GM12878 (cell line): Measurements from ENCODE around the gene DDX54. TPM values are rescaled to one million over a fixed set of nuclear protein-coding genes. Genes with fewer than 3 reads are reported as not detected.

Source experiments
- ATF2 ChIP-seq: IDR thresholded peaks from 2 replicates; pipeline ENCODE4 v1.6.1; 2012; ENCODE audit warnings: low read length, inconsistent platforms
- CHD4 ChIP-seq: fragments of 200-600 bp; sonication (generic); IDR thresholded peaks from 2 replicates; pipeline ENCODE4 v1.6.1; 2016; ENCODE audit warnings: mild to moderate bottlenecking
- CTCF ChIP-seq, 3 experiments: IDR thresholded peaks in 2 of 3; conservative IDR thresholded peaks in 1 of 3; 2 replicates each; pipeline ENCODE4 v1.5.1; 2011; ENCODE audit warnings: low read depth in 3 of 3, low read length in 3 of 3, mild to moderate bottlenecking in 3 of 3, control low read depth in 2 of 3, moderate library complexity in 2 of 3, inconsistent platforms in 1 of 3, mixed read lengths in 1 of 3; ENCODE audit not compliant: control insufficient read depth in 2 of 3, insufficient read depth in 1 of 3; ENCODE audit errors: extremely low read depth in 1 of 3
- GABPA ChIP-seq: IDR thresholded peaks from 2 replicates; pipeline ENCODE4 v1.6.1; 2014; ENCODE audit warnings: antibody characterized with exemption, low read depth, mild to moderate bottlenecking, inconsistent platforms
- JUND ChIP-seq: IDR thresholded peaks from 2 replicates; pipeline ENCODE4 v1.6.1; 2012; ENCODE audit warnings: low read depth, mild to moderate bottlenecking, low read length, improper control_type of control experiment, moderate library complexity
- MTA2 ChIP-seq: fragments of 450-650 bp; IDR thresholded peaks from 2 replicates; pipeline ENCODE4 v1.6.1; 2016; ENCODE audit warnings: low read depth, mild to moderate bottlenecking, moderate library complexity
- NR2F1 ChIP-seq: fragments of 450-650 bp; conservative IDR thresholded peaks from 2 replicates; pipeline ENCODE4 v1.6.1; 2017; ENCODE audit warnings: mild to moderate bottlenecking
- PML ChIP-seq: IDR thresholded peaks from 2 replicates; pipeline ENCODE4 v1.6.1; 2012; ENCODE audit warnings: low read length, inconsistent platforms
- POLR2AphosphoS2 ChIP-seq: IDR thresholded peaks from 2 replicates; pipeline ENCODE4 v1.6.1; 2011; ENCODE audit warnings: low read depth, mild to moderate bottlenecking, low read length, improper control_type of control experiment, moderate library complexity
- POLR2AphosphoS5 ChIP-seq: IDR thresholded peaks from 2 replicates; pipeline ENCODE4 v1.6.1; 2011; ENCODE audit warnings: mild to moderate bottlenecking, low read length, inconsistent platforms
- RCOR1 ChIP-seq: conservative IDR thresholded peaks from 2 replicates; pipeline ENCODE4 v1.6.1; 2012; ENCODE audit warnings: low read depth, low read length, improper control_type of control experiment
- RUNX3 ChIP-seq: IDR thresholded peaks from 2 replicates; pipeline ENCODE4 v1.6.1; 2012; ENCODE audit warnings: low read length, inconsistent platforms
- SMAD1 ChIP-seq: fragments of 450-650 bp; IDR thresholded peaks from 2 replicates; pipeline ENCODE4 v1.6.1; 2018; ENCODE audit warnings: mild to moderate bottlenecking, low read depth; ENCODE audit not compliant: partially characterized antibody
- TAF1 ChIP-seq: IDR thresholded peaks from 2 replicates; pipeline ENCODE4 v1.6.1; 2011; ENCODE audit warnings: mild to moderate bottlenecking, low read depth, low read length, borderline replicate concordance
- TARDBP ChIP-seq: IDR thresholded peaks from 2 replicates; pipeline ENCODE4 v1.6.1; 2016; ENCODE audit warnings: borderline replicate concordance
- YBX1 ChIP-seq: fragments of 450-650 bp; IDR thresholded peaks from 2 replicates; pipeline ENCODE4 v1.6.1; 2016; ENCODE audit warnings: antibody characterized with exemption
- ZNF687 ChIP-seq: fragments of 450-650 bp; IDR thresholded peaks from 2 replicates; pipeline ENCODE4 v1.6.1; 2017; ENCODE audit warnings: mild to moderate bottlenecking, moderate library complexity
- polyA plus RNA-seq, 11 experiments: library from polyadenylated mRNA; depleted of rRNA in 4 of 11; unstranded in 6 of 11; stranded (reverse) in 5 of 11; fragments of >200 nt; fragmentation: Nextera tagmentation in 4 of 11; fragmentation: Illumina TruSeq in 1 of 11; extraction: Ambion mirVana in 4 of 11; extraction: Trizol in 1 of 11; gene quantifications; 1 replicate in 1 of 11; 2 replicates in 10 of 11; pipeline versions ENCODE4 v1.2.1 to v1.2.3, GENCODE V29; 2011 to 2016; ENCODE audit warnings: inconsistent platforms in 2 of 11, missing spikeins in 2 of 11, low read depth in 1 of 11
- total RNA-seq, 4 experiments: library from RNA; depleted of rRNA in 3 of 4; stranded (reverse); fragments of >200 nt in 3 of 4; fragmentation: Illumina TruSeq in 1 of 4; extraction: Trizol in 1 of 4; gene quantifications; 2 replicates each; pipeline versions ENCODE4 v1.2.1 to v1.2.3, GENCODE V29; 2013 to 2021
- TF ChIP-seq, protein P1 (sequence below): fragments of 150-350 bp; IDR thresholded peaks from 2 replicates; pipeline ENCODE4 v1.6.1; 2014; ENCODE audit warnings: mild to moderate bottlenecking, low read depth, low read length
- TF ChIP-seq, protein P2 (sequence below): fragments of 450-650 bp; IDR thresholded peaks from 2 replicates; pipeline ENCODE4 v1.6.1; 2018; ENCODE audit warnings: borderline replicate concordance, mild to moderate bottlenecking; ENCODE audit not compliant: partially characterized antibody

The DDX54 gene
- total and polyA plus RNA-seq, 10 of the 15 experiments (the other 5 are each of a cell fraction or from before 2014, with no cell fraction given): 1.9 to 115 (median 56.3) TPM

- TF ChIP-seq POLR2AphosphoS2 (peak; percentile 96), ZNF687 (peak; percentile 89), NR2F1 (peak; percentile 97), RUNX3 (no peak), POLR2AphosphoS5 (peak; percentile 98), YBX1 (no peak), TARDBP (no peak), SMAD1 (no peak), RCOR1 (no peak), JUND (no peak), TAF1 (peak; percentile 94), GABPA (no peak), CHD4 (no peak), MTA2 (no peak), CTCF (IDR thresholded peaks at IDR 0.05 in 2 of 3, conservative IDR thresholded peaks at IDR 0.05 in 1 of 3; ENCODE audit: control insufficient read depth in 2 of 3, extremely low read depth in 1 of 3, insufficient read depth in 1 of 3, low read depth in 3 of 3, low read length in 3 of 3) (no peak), PML (no peak; the same call in 1 of the 2 replicates), ATF2 (no peak)
- TF ChIP-seq, protein P1, sequence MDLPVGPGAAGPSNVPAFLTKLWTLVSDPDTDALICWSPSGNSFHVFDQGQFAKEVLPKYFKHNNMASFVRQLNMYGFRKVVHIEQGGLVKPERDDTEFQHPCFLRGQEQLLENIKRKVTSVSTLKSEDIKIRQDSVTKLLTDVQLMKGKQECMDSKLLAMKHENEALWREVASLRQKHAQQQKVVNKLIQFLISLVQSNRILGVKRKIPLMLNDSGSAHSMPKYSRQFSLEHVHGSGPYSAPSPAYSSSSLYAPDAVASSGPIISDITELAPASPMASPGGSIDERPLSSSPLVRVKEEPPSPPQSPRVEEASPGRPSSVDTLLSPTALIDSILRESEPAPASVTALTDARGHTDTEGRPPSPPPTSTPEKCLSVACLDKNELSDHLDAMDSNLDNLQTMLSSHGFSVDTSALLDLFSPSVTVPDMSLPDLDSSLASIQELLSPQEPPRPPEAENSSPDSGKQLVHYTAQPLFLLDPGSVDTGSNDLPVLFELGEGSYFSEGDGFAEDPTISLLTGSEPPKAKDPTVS: no peak
- TF ChIP-seq, protein P2, sequence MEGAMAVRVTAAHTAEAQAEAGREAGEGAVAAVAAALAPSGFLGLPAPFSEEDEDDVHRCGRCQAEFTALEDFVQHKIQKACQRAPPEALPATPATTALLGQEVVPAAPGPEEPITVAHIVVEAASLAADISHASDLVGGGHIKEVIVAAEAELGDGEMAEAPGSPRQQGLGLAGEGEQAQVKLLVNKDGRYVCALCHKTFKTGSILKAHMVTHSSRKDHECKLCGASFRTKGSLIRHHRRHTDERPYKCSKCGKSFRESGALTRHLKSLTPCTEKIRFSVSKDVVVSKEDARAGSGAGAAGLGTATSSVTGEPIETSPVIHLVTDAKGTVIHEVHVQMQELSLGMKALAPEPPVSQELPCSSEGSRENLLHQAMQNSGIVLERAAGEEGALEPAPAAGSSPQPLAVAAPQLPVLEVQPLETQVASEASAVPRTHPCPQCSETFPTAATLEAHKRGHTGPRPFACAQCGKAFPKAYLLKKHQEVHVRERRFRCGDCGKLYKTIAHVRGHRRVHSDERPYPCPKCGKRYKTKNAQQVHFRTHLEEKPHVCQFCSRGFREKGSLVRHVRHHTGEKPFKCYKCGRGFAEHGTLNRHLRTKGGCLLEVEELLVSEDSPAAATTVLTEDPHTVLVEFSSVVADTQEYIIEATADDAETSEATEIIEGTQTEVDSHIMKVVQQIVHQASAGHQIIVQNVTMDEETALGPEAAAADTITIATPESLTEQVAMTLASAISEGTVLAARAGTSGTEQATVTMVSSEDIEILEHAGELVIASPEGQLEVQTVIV: no peak
Measured at GRCh38 chr12:113221181-113221996, 36.1 kb upstream of the DDX54 start, which contains the start of gene TPCN1 (continued).
